GM12878 (cell line): ENCODE measurements around the gene HYOU1. TPM values are rescaled to one million over a fixed set of nuclear protein-coding genes. Genes with fewer than 3 reads are reported as not detected.

Experiments used
- ATAC-seq: fragments of 200-7000 bp; cut with Tn5 transposase; 3 replicates; pipeline ENCODE4 v1.9.1; 2020; ENCODE audit warnings: mild to moderate bottlenecking, moderate library complexity
- BruUV-seq: library from RNA; stranded (reverse); fragments of 400-500 nt; replicated peaks from 2 replicates; lab custom pipeline; 2021; lab: Mats Ljungman, UMichigan
- CTCF ChIA-PET: fragments of 300-600 bp; sonication (Branson Sonifier 250); formaldehyde crosslinking; extraction: SDS; loops from one replicate; lab custom pipeline; 2021; ENCODE audit warnings: inconsistent platforms; lab: Yijun Ruan, JAX
- POLR2A ChIA-PET: fragments of 350-600 bp; formaldehyde crosslinking; extraction: SDS; loops from one replicate; lab custom pipeline; 2021; ENCODE audit warnings: inconsistent platforms; lab: Charles Lee
- RAD21 ChIA-PET: fragments of 300-600 bp; sonication (Branson Sonifier 250); formaldehyde crosslinking; loops from one replicate; lab custom pipeline; 2023; ENCODE audit warnings: antibody characterized with exemption; ENCODE audit not compliant: unreplicated experiment; lab: Charles Lee
- SMC1A ChIA-PET: fragments of 300-600 bp; sonication (Branson Sonifier 250); formaldehyde crosslinking; loops from one replicate; lab custom pipeline; 2023; ENCODE audit not compliant: unreplicated experiment, uncharacterized antibody; lab: Charles Lee
- DNase-seq: peaks from one replicate; pipeline ENCODE4 v3.0.0-alpha.2; 2011; ENCODE audit warnings: low read depth, low spot score
- FAIRE-seq: peaks from 3 replicates; lab custom pipeline; 2011; peaks lifted over from hg19 to GRCh38; lab: Jason Lieb, UNC
- H2AFZ ChIP-seq: 2 replicates; pipeline ENCODE4 v1.6.0; 2011; ENCODE audit warnings: low read depth, low read length, control low read depth; ENCODE audit not compliant: control insufficient read depth
- H3K27ac ChIP-seq: 2 replicates; pipeline ENCODE4 v1.5.1; 2011; ENCODE audit warnings: control low read depth; ENCODE audit not compliant: control insufficient read depth, insufficient read depth
- H3K27me3 ChIP-seq, 2 experiments: replicated peaks in 1 of 2; 2 replicates each; pipeline versions ENCODE4 v1.6.0 to v1.6.1; 2011; ENCODE audit warnings: low read length in 1 of 2; ENCODE audit not compliant: control insufficient read depth in 2 of 2, insufficient read depth in 2 of 2
- H3K36me3 ChIP-seq, 2 experiments: 2 replicates each; pipeline ENCODE4 v1.5.1; 2011; ENCODE audit warnings: low read length in 1 of 2; ENCODE audit not compliant: control insufficient read depth in 2 of 2, insufficient read depth in 2 of 2
- H3K4me1 ChIP-seq: 2 replicates; pipeline ENCODE4 v1.6.1; 2011; ENCODE audit warnings: mild to moderate bottlenecking, low read length, moderate library complexity, mixed read lengths; ENCODE audit not compliant: control insufficient read depth, insufficient read depth
- H3K4me2 ChIP-seq: 2 replicates; pipeline ENCODE4 v1.6.0; 2011; ENCODE audit warnings: control low read depth; ENCODE audit not compliant: control insufficient read depth, insufficient read depth
- H3K4me3 ChIP-seq: fragments of 200-600 bp; sonication (generic); 2 replicates; pipeline ENCODE4 v1.5.1; 2016
- H3K79me2 ChIP-seq: 2 replicates; pipeline ENCODE4 v1.6.0; 2011; ENCODE audit warnings: low read length; ENCODE audit not compliant: control insufficient read depth, insufficient read depth
- H3K9ac ChIP-seq: 2 replicates; pipeline ENCODE4 v1.8.0; 2011; ENCODE audit warnings: low read length, control low read depth, mixed read lengths; ENCODE audit not compliant: control insufficient read depth, insufficient read depth
- H3K9me3 ChIP-seq: replicated peaks from 3 replicates; pipeline ENCODE4 v1.5.1; 2011; ENCODE audit warnings: mild to moderate bottlenecking, low read length; ENCODE audit not compliant: control insufficient read depth, insufficient read depth
- H4K20me1 ChIP-seq: 2 replicates; pipeline ENCODE4 v1.6.0; 2011; ENCODE audit not compliant: control insufficient read depth, insufficient read depth
- BACH1 ChIP-seq: fragments of 450-650 bp; IDR thresholded peaks from 2 replicates; pipeline ENCODE4 v1.6.1; 2017; ENCODE audit warnings: mild to moderate bottlenecking, borderline replicate concordance
- BRCA1 ChIP-seq: IDR thresholded peaks from 2 replicates; pipeline ENCODE4 v1.6.1; 2011; ENCODE audit warnings: low read depth, low read length, improper control_type of control experiment
- CHD1 ChIP-seq: IDR thresholded peaks from 2 replicates; pipeline ENCODE4 v1.6.1; 2012; ENCODE audit warnings: low read depth, low read length, improper control_type of control experiment
- CHD4 ChIP-seq: fragments of 200-600 bp; sonication (generic); IDR thresholded peaks from 2 replicates; pipeline ENCODE4 v1.6.1; 2016; ENCODE audit warnings: mild to moderate bottlenecking
- CREB1 ChIP-seq: IDR thresholded peaks from 2 replicates; pipeline ENCODE4 v1.6.1; 2012; ENCODE audit warnings: low read depth, mild to moderate bottlenecking, inconsistent platforms
- FOS ChIP-seq: IDR thresholded peaks from 3 replicates; pipeline ENCODE4 v1.6.1; 2011; ENCODE audit warnings: borderline replicate concordance; ENCODE audit not compliant: insufficient read length; ENCODE audit errors: extremely low read depth
- FOXK2 ChIP-seq: fragments of 450-650 bp; IDR thresholded peaks from 2 replicates; pipeline ENCODE4 v1.6.1; 2017; ENCODE audit warnings: mild to moderate bottlenecking, moderate library complexity
- HDAC6 ChIP-seq: fragments of 200-600 bp; sonication (generic); IDR thresholded peaks from one replicate; pipeline ENCODE4 v1.8.0; 2017; ENCODE audit warnings: antibody characterized with exemption; ENCODE audit not compliant: unreplicated experiment
- LARP7 ChIP-seq: fragments of 450-650 bp; IDR thresholded peaks from 2 replicates; pipeline ENCODE4 v1.6.1; 2017; ENCODE audit warnings: mild to moderate bottlenecking
- RAD21 ChIP-seq: IDR thresholded peaks from 2 replicates; pipeline ENCODE4 v1.6.1; 2011; ENCODE audit warnings: mild to moderate bottlenecking, low read depth, low read length, moderate library complexity; ENCODE audit not compliant: insufficient read depth
- RFX5 ChIP-seq: IDR thresholded peaks from 2 replicates; pipeline ENCODE4 v1.6.1; 2011; ENCODE audit warnings: low read depth, low read length, improper control_type of control experiment
- WGBS: methylation state at CpG from one replicate; pipeline ENCODE4 v1.1.6; 2016; ENCODE audit warnings: low lambda C conversion rate; ENCODE audit not compliant: insufficient replicate concordance, insufficient coverage; ENCODE audit errors: missing lambda C conversion rate; 5-methylcytosine and 5-hydroxymethylcytosine counted together
- in situ Hi-C: fragments of 300-500 bp; cut with MboI; formaldehyde crosslinking; loops from 9 replicates; pipeline ENCODE4 v1.14.3; 2018; ENCODE audit warnings: mixed read lengths
- intact Hi-C: fragments of 100-400 bp; cut with micrococcal nuclease; formaldehyde crosslinking; loops from one replicate; pipeline ENCODE4 v1.14.2; 2022; ENCODE audit not compliant: unreplicated experiment
- polyA plus RNA-seq, 11 experiments: library from polyadenylated mRNA; depleted of rRNA in 4 of 11; unstranded in 6 of 11; stranded (reverse) in 5 of 11; fragments of >200 nt; fragmentation: Nextera tagmentation in 4 of 11; fragmentation: Illumina TruSeq in 1 of 11; extraction: Ambion mirVana in 4 of 11; extraction: Trizol in 1 of 11; gene quantifications; 1 replicate in 1 of 11; 2 replicates in 10 of 11; pipeline versions ENCODE4 v1.2.1 to v1.2.3, GENCODE V29; 2011 to 2016; ENCODE audit warnings: inconsistent platforms in 2 of 11, missing spikeins in 2 of 11, low read depth in 1 of 11
- total RNA-seq, 4 experiments: library from RNA; depleted of rRNA in 3 of 4; stranded (reverse); fragments of >200 nt in 3 of 4; fragmentation: Illumina TruSeq in 1 of 4; extraction: Trizol in 1 of 4; gene quantifications; 2 replicates each; pipeline versions ENCODE4 v1.2.1 to v1.2.3, GENCODE V29; 2013 to 2021
- TF ChIP-seq, protein P1 (sequence below): fragments of 450-650 bp; IDR thresholded peaks from 2 replicates; pipeline ENCODE4 v1.6.1; 2018; ENCODE audit warnings: mild to moderate bottlenecking, low read depth, moderate library complexity; ENCODE audit not compliant: partially characterized antibody
- TF ChIP-seq, protein P2 (sequence below): fragments of 150-350 bp; IDR thresholded peaks from 2 replicates; pipeline ENCODE4 v1.6.1; 2014; ENCODE audit warnings: mild to moderate bottlenecking, low read depth, low read length
- TF ChIP-seq, protein P3 (sequence below): fragments of 450-650 bp; IDR thresholded peaks from 2 replicates; pipeline ENCODE4 v1.6.1; 2017; ENCODE audit warnings: antibody characterized with exemption, mild to moderate bottlenecking, moderate library complexity

The HYOU1 gene
- total and polyA plus RNA-seq, 10 of the 15 experiments (the other 5 are each of a cell fraction or from before 2014, with no cell fraction given): 15.4 to 157 (median 109) TPM

DNA sequence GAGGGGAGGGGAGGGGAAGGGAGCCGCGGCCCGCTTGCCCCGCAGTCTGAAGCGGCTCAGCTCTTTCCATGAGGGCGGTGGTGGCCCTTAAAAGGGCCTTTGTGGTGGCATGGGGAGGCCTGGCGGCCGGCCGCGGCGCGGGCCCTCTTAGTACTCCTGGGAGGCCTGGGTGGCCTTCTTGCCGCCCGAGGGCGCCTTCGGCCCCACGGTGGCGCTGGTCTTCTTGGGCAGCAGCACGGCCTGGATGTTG, 37.7 kb upstream of the HYOU1 start (continued):
- TF ChIP-seq, protein P1, sequence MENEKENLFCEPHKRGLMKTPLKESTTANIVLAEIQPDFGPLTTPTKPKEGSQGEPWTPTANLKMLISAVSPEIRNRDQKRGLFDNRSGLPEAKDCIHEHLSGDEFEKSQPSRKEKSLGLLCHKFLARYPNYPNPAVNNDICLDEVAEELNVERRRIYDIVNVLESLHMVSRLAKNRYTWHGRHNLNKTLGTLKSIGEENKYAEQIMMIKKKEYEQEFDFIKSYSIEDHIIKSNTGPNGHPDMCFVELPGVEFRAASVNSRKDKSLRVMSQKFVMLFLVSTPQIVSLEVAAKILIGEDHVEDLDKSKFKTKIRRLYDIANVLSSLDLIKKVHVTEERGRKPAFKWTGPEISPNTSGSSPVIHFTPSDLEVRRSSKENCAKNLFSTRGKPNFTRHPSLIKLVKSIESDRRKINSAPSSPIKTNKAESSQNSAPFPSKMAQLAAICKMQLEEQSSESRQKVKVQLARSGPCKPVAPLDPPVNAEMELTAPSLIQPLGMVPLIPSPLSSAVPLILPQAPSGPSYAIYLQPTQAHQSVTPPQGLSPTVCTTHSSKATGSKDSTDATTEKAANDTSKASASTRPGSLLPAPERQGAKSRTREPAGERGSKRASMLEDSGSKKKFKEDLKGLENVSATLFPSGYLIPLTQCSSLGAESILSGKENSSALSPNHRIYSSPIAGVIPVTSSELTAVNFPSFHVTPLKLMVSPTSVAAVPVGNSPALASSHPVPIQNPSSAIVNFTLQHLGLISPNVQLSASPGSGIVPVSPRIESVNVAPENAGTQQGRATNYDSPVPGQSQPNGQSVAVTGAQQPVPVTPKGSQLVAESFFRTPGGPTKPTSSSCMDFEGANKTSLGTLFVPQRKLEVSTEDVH: no peak
- TF ChIP-seq FOS (no peak), FOXK2 (no peak)
- TF ChIP-seq, all 136 proteins: peak for 7

DNA sequence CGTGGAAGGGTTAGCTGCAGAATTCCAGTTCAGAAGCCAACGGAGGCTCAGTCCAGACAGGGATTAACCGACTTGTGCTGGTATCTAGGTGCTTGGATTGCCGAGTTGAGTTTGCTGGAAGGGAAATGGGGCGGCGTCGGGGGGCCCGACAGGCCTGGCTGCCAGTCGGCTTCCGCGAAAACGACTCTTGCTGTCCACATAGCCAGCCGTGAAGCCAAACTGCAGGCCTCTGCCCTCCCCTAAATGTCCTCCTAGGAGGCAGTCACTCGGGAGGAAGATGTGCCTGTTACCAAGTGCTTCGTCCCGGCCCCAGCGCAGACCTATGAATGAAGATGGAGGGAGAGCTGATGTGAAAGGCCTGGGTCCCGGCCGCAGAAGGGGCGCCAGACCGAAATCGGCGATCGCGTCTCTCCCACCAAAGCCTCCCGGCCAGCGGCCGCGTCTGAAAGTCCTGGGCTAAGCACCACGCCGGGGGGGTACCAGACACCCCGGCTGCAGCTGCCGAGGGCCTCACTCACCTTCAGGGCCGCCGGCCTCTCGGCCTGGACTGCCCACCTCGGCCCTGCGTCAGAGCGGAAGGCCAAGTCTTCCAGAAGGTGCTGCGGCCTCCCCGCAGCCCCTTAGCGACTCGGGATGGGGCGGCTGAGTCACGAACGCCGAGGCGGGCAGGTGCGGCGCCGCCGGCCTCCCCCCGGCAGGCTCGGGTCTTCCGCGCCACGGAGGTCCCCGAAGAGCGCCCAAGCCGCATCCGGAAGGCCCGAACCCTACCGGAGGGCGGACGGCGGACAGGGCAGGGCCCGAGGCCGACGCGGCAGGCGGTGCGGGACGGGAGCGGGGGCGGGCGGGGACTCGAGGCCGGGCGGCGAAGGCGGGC, 37.2 kb upstream of the HYOU1 start:
- intact Hi-C loops (loop anchor here (2.0 kb wide), 2 partner anchors 37 to 229 kb away; partner anchors contain the start of gene HYOU1), in situ Hi-C loops (no loop called here)
- no TSS peak for BruUV-seq
- under 1% methylated on average over 64 of the region's 81 CpGs for WGBS
- FAIRE-seq (no peak), DNase-seq (no peak), ATAC-seq (peak; percentile 21)
- Histone ChIP-seq H3K9me3 (no peaks in the 10 kb centered on the region), H3K27me3 (no peaks in the 10 kb centered on the region), H3K4me1 (peaks cover 21% of the 10 kb centered on the region), H3K27ac (peak overlapping the region; percentile 60), H3K9ac (peak overlapping the region; percentile 88), H2AFZ (no peak overlapping the region; the same call in 1 of the 2 replicates), H3K36me3 (peaks cover 14 to 16% of the 10 kb centered on the region in 2 experiments), H3K4me3 (peak overlapping the region; percentile 83), H3K4me2 (peak overlapping the region; percentile 90), H4K20me1 (no peaks in the 10 kb centered on the region), H3K79me2 (peaks cover 33% of the 10 kb centered on the region)
- ChIA-PET RAD21 (interaction anchor here (0.9 to 1.4 kb wide), 5 partner anchors 13 to 244 kb away, joined by 3 to 5 read pairs (median 3); partner anchors contain the start of genes C2CD2L, HINFP and VPS11), SMC1A (interaction anchor here (1.2 to 1.8 kb wide), 3 partner anchors 13 to 102 kb away, joined by 3 to 6 read pairs (median 3); partner anchors contain the start of genes C2CD2L and HINFP), POLR2A (interaction anchor here (0.5 to 6.8 kb wide), 9 partner anchors 8 to 424 kb away, joined by 3 to 69 read pairs (median 3); partner anchors contain the start of genes C2CD2L, DPAGT1, HMBS and VPS11), CTCF (interaction anchor here (0.8 to 2.4 kb wide), 11 partner anchors 8 to 231 kb away, joined by 3 to 11 read pairs (median 3); partner anchors contain the start of genes C2CD2L, HINFP, HMBS and VPS11)
- TF ChIP-seq CHD1 (0 out of 2 replicates have a peak, but pooled peaks have one; percentile 67), RAD21 (no peak), RFX5 (no peak), CHD4 (no peak), BACH1 (peak; percentile 57; the same call in 1 of the 2 replicates), HDAC6 (peak; percentile 43), LARP7 (peak; percentile 48), CREB1 (0 out of 2 replicates have a peak, but pooled peaks have one; percentile 30), BRCA1 (no peak)
- TF ChIP-seq, protein P2, sequence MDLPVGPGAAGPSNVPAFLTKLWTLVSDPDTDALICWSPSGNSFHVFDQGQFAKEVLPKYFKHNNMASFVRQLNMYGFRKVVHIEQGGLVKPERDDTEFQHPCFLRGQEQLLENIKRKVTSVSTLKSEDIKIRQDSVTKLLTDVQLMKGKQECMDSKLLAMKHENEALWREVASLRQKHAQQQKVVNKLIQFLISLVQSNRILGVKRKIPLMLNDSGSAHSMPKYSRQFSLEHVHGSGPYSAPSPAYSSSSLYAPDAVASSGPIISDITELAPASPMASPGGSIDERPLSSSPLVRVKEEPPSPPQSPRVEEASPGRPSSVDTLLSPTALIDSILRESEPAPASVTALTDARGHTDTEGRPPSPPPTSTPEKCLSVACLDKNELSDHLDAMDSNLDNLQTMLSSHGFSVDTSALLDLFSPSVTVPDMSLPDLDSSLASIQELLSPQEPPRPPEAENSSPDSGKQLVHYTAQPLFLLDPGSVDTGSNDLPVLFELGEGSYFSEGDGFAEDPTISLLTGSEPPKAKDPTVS: no peak
- TF ChIP-seq, protein P3, sequence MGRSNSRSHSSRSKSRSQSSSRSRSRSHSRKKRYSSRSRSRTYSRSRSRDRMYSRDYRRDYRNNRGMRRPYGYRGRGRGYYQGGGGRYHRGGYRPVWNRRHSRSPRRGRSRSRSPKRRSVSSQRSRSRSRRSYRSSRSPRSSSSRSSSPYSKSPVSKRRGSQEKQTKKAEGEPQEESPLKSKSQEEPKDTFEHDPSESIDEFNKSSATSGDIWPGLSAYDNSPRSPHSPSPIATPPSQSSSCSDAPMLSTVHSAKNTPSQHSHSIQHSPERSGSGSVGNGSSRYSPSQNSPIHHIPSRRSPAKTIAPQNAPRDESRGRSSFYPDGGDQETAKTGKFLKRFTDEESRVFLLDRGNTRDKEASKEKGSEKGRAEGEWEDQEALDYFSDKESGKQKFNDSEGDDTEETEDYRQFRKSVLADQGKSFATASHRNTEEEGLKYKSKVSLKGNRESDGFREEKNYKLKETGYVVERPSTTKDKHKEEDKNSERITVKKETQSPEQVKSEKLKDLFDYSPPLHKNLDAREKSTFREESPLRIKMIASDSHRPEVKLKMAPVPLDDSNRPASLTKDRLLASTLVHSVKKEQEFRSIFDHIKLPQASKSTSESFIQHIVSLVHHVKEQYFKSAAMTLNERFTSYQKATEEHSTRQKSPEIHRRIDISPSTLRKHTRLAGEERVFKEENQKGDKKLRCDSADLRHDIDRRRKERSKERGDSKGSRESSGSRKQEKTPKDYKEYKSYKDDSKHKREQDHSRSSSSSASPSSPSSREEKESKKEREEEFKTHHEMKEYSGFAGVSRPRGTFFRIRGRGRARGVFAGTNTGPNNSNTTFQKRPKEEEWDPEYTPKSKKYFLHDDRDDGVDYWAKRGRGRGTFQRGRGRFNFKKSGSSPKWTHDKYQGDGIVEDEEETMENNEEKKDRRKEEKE: peak; percentile 57; the same call in 1 of the 2 replicates
